H9 (cell line): Measurements from ENCODE around the gene RNF5. TPM values are rescaled to one million over a fixed set of nuclear protein-coding genes. Genes with fewer than 3 reads are reported as not detected.
A peak's percentile ranks its signal among the peaks of the same experiment; 100 is the strongest.

Source experiments
- DNase-seq: peaks from one replicate; pipeline ENCODE4 v3.0.0-alpha.2; 2017
- H2AFZ ChIP-seq: one replicate; pipeline ENCODE4 v1.6.1; 2013; ENCODE audit warnings: mild to moderate bottlenecking, low read length, control low read depth, moderate library complexity
- H2AK5ac ChIP-seq: 2 replicates; pipeline ENCODE4 v1.6.1; 2013; ENCODE audit warnings: low read length, control low read depth, mixed read lengths; ENCODE audit not compliant: insufficient read length
- H2BK120ac ChIP-seq: one replicate; pipeline ENCODE4 v1.6.1; 2013; ENCODE audit warnings: low read depth, mild to moderate bottlenecking, low read length, control low read depth, inconsistent platforms; ENCODE audit not compliant: poor library complexity, severe bottlenecking
- H2BK12ac ChIP-seq: 2 replicates; pipeline ENCODE4 v1.6.1; 2013; ENCODE audit warnings: low read length, control low read depth, mixed read lengths, low read depth; ENCODE audit not compliant: insufficient read length
- H2BK15ac ChIP-seq: 2 replicates; pipeline ENCODE4 v1.6.1; 2013; ENCODE audit warnings: low read depth, low read length, control low read depth
- H2BK20ac ChIP-seq: one replicate; pipeline ENCODE4 v1.6.1; 2013; ENCODE audit warnings: low read depth, mild to moderate bottlenecking, low read length, control low read depth, inconsistent platforms; ENCODE audit not compliant: poor library complexity, severe bottlenecking
- H2BK5ac ChIP-seq: 2 replicates; pipeline ENCODE4 v1.6.1; 2013; ENCODE audit warnings: low read length, control low read depth, mixed read lengths; ENCODE audit not compliant: insufficient read length
- H3K14ac ChIP-seq: 2 replicates; pipeline ENCODE4 v1.6.1; 2013; ENCODE audit warnings: low read length, control low read depth; ENCODE audit not compliant: insufficient read depth
- H3K18ac ChIP-seq: 2 replicates; pipeline ENCODE4 v1.6.1; 2013; ENCODE audit warnings: low read depth, mild to moderate bottlenecking, mixed read lengths, low read length, control low read depth; ENCODE audit not compliant: insufficient read length
- H3K23ac ChIP-seq: 2 replicates; pipeline ENCODE4 v1.6.1; 2013; ENCODE audit warnings: low read length, control low read depth, mixed read lengths, low read depth; ENCODE audit not compliant: insufficient read length
- H3K23me2 ChIP-seq: 2 replicates; pipeline ENCODE4 v1.6.1; 2013; ENCODE audit warnings: low read depth, mild to moderate bottlenecking, mixed read lengths, low read length, control low read depth; ENCODE audit not compliant: insufficient read length, poor library complexity, severe bottlenecking
- H3K27ac ChIP-seq: 2 replicates; pipeline ENCODE4 v1.5.1; 2013; ENCODE audit warnings: low read length, control low read depth, mixed read lengths, low read depth; ENCODE audit not compliant: insufficient read length
- H3K27me3 ChIP-seq: 2 replicates; pipeline ENCODE4 v1.6.1; 2013; ENCODE audit warnings: low read length, control low read depth, inconsistent platforms; ENCODE audit not compliant: insufficient read depth
- H3K4ac ChIP-seq: 2 replicates; pipeline ENCODE4 v1.6.1; 2013; ENCODE audit warnings: low read depth, mild to moderate bottlenecking, control low read depth, inconsistent platforms, low read length, moderate library complexity
- H3K4me1 ChIP-seq: 2 replicates; pipeline ENCODE4 v1.6.1; 2013; ENCODE audit warnings: low read length, control low read depth, inconsistent platforms; ENCODE audit not compliant: insufficient read depth
- H3K4me2 ChIP-seq: 2 replicates; pipeline ENCODE4 v1.6.1; 2013; ENCODE audit warnings: low read length, control low read depth, mixed read lengths; ENCODE audit not compliant: insufficient read length, insufficient read depth
- H3K56ac ChIP-seq: 2 replicates; pipeline ENCODE4 v1.6.1; 2013; ENCODE audit warnings: low read depth, mild to moderate bottlenecking, mixed read lengths, low read length, control low read depth; ENCODE audit not compliant: insufficient read length
- H3K79me1 ChIP-seq: 2 replicates; pipeline ENCODE4 v1.6.1; 2013; ENCODE audit warnings: low read depth, mild to moderate bottlenecking, moderate library complexity, low read length, control low read depth, inconsistent platforms; ENCODE audit not compliant: insufficient read depth, poor library complexity, severe bottlenecking
- H3K79me2 ChIP-seq: 2 replicates; pipeline ENCODE4 v1.6.1; 2013; ENCODE audit warnings: low read length, control low read depth, inconsistent platforms; ENCODE audit not compliant: insufficient read depth
- H3K9ac ChIP-seq: 2 replicates; pipeline ENCODE4 v1.6.1; 2013; ENCODE audit warnings: low read length, control low read depth, mixed read lengths; ENCODE audit not compliant: insufficient read length; ENCODE audit errors: extremely low read depth
- H3K9me3 ChIP-seq: one replicate; pipeline ENCODE4 v1.6.1; 2013; ENCODE audit warnings: low read depth, low read length, inconsistent platforms; ENCODE audit not compliant: control insufficient read depth
- H3T11ph ChIP-seq: one replicate; pipeline ENCODE4 v1.6.1; 2013; ENCODE audit warnings: mild to moderate bottlenecking, low read length, control low read depth, inconsistent platforms
- H4K20me1 ChIP-seq: one replicate; pipeline ENCODE4 v1.6.1; 2013; ENCODE audit not compliant: control insufficient read depth, insufficient read length, insufficient read depth
- H4K5ac ChIP-seq: 2 replicates; pipeline ENCODE4 v1.6.1; 2013; ENCODE audit warnings: low read depth, mild to moderate bottlenecking, mixed read lengths, low read length, control low read depth; ENCODE audit not compliant: insufficient read length
- H4K8ac ChIP-seq: replicated peaks from 2 replicates; pipeline ENCODE4 v1.6.1; 2013; ENCODE audit warnings: low read length, control low read depth, mixed read lengths, low read depth; ENCODE audit not compliant: insufficient read length
- H4K91ac ChIP-seq: 2 replicates; pipeline ENCODE4 v1.6.1; 2013; ENCODE audit warnings: low read depth, mild to moderate bottlenecking, moderate library complexity, mixed read lengths, low read length, control low read depth; ENCODE audit not compliant: insufficient read length
- H3K27ac Mint-ChIP-seq, 3 experiments: 2 replicates in 2 of 3; 3 replicates in 1 of 3; pipeline ENCODE4 v1.8.0; 2020 to 2021; ENCODE audit warnings: mixed read lengths in 3 of 3, mild to moderate bottlenecking in 1 of 3, moderate library complexity in 1 of 3
- H3K27me3 Mint-ChIP-seq: 2 replicates; pipeline ENCODE4 v1.8.0; 2021; ENCODE audit warnings: low read depth, mild to moderate bottlenecking, moderate library complexity, mixed read lengths
- H3K36me3 Mint-ChIP-seq, 3 experiments: 2 replicates in 2 of 3; 3 replicates in 1 of 3; pipeline ENCODE4 v1.8.0; 2020 to 2021; ENCODE audit warnings: low read depth in 3 of 3, mixed read lengths in 3 of 3; ENCODE audit not compliant: insufficient read depth in 1 of 3
- H3K4me1 Mint-ChIP-seq, 2 experiments: 2 replicates each; pipeline ENCODE4 v1.8.0; 2020; ENCODE audit warnings: mixed read lengths in 2 of 2
- H3K4me3 Mint-ChIP-seq, 2 experiments: 2 replicates in 1 of 2; 3 replicates in 1 of 2; pipeline ENCODE4 v1.8.0; 2020 to 2021; ENCODE audit warnings: mild to moderate bottlenecking in 2 of 2, mixed read lengths in 2 of 2, moderate library complexity in 1 of 2
- H3K9me3 Mint-ChIP-seq, 2 experiments: 2 replicates in 1 of 2; 3 replicates in 1 of 2; pipeline ENCODE4 v1.8.0; 2020; ENCODE audit warnings: mild to moderate bottlenecking in 2 of 2, mixed read lengths in 2 of 2, moderate library complexity in 1 of 2
- CTCF ChIP-seq: fragments of 200-600 bp; sonication (generic); conservative IDR thresholded peaks from 3 replicates; pipeline ENCODE4 v1.8.0; 2021; ENCODE audit warnings: antibody characterized with exemption, mild to moderate bottlenecking
- WGBS: extraction: QIAGEN DNeasy Blood & Tissue Kit; methylation state at CpG from one replicate; pipeline ENCODE4 v1.1.7; 2013; ENCODE audit warnings: missing lambda C conversion rate, low lambda C conversion rate, mixed read lengths; ENCODE audit not compliant: insufficient read length; ENCODE audit errors: extremely low coverage; 5-methylcytosine and 5-hydroxymethylcytosine counted together
- total RNA-seq: library from RNA; stranded (reverse); gene quantifications from 2 replicates; pipeline ENCODE4 v1.2.1, GENCODE V29; 2021

RNF5 gene
- total RNA-seq, 1 experiment from 2014 or later: 116 TPM

- Histone ChIP-seq H4K20me1 (no peaks in the 10 kb centered on the region), H2BK5ac (no peak overlapping the region), H2BK20ac (no peak overlapping the region), H3K79me1 (no peaks in the 10 kb centered on the region), H3K79me2 (no peaks in the 10 kb centered on the region; the same call in 1 of the 2 replicates), H3K18ac (peak overlapping the region; percentile 54), H3K56ac (no peak overlapping the region), H2BK15ac (no peak overlapping the region), H2BK120ac (no peak overlapping the region), H4K5ac (no peak overlapping the region), H3K9me3 (no peaks in the 10 kb centered on the region), H2AFZ (no peak overlapping the region), H2BK12ac (no peak overlapping the region), H3K23me2 (peaks cover 29% of the 10 kb centered on the region), H3K4me2 (peak overlapping the region; percentile 81), H3K27ac (no peak overlapping the region), H3K4me1 (peaks cover 2% of the 10 kb centered on the region; the same call in 1 of the 2 replicates), H4K8ac (no peak overlapping the region), H4K91ac (no peak overlapping the region), H3K27me3 (no peaks in the 10 kb centered on the region; the same call in 1 of the 2 replicates), H3K4ac (no peak overlapping the region), H2AK5ac (no peak overlapping the region), H3K14ac (peak overlapping the region; percentile 9; the same call in 1 of the 2 replicates), H3K23ac (no peak overlapping the region), H3T11ph (no peak overlapping the region), H3K9ac (peak overlapping the region; percentile 51)
- Mint-ChIP-seq H3K36me3 (peaks cover 24 to 42% (median 27%) of the 10 kb centered on the region in 3 experiments), H3K9me3 (no peaks in the 10 kb centered on the region), H3K27ac (peak overlapping the region; percentile 76 to 99 (median 99); a peak in 5 of 7 replicates), H3K4me3 (peak overlapping the region; percentile 97 to 98), H3K27me3 (peaks cover 4% of the 10 kb centered on the region), H3K4me1 (peaks cover 35 to 38% of the 10 kb centered on the region in 2 experiments)
- peak; percentile 66 for TF ChIP-seq CTCF
- no CpG with 5 or more reads among the region's 34 CpGs for WGBS
- DNase-seq: peak; percentile 82
These were observed 23.6 kb upstream of the RNF5 start for GRCh38 chr6:32154514-32155161.
